HepG2 (cell line): ENCODE measurements around the gene RIPOR3. TPM values are rescaled to one million over a fixed set of nuclear protein-coding genes. Genes with fewer than 3 reads are reported as not detected.

Experiments used
- HNRNPLL ChIP-seq: fragments of 200-400 bp; formaldehyde crosslinking; IDR thresholded peaks from 2 replicates; pipeline ENCODE4 v1.6.1; 2017; ENCODE audit warnings: mild to moderate bottlenecking, low read depth, low read length; ENCODE audit not compliant: poor library complexity, severe bottlenecking
- NRL ChIP-seq: sonication (generic); formaldehyde crosslinking; IDR thresholded peaks from 2 replicates; pipeline ENCODE4 v1.5.0; 2020; ENCODE audit warnings: missing genetic modification reagents, mild to moderate bottlenecking, moderate library complexity, borderline replicate concordance
- ZMYM3 ChIP-seq: sonication (generic); formaldehyde crosslinking; IDR thresholded peaks from 2 replicates; pipeline ENCODE4 v1.5.1; 2020; ENCODE audit warnings: mild to moderate bottlenecking, missing genetic modification reagents
- polyA plus RNA-seq, 8 experiments: library from polyadenylated mRNA; depleted of rRNA in 3 of 8; stranded (reverse) in 7 of 8; unstranded in 1 of 8; fragments of >200 nt; fragmentation: Illumina TruSeq in 4 of 8; extraction: Trizol in 4 of 8; gene quantifications; 2 replicates each; pipeline versions ENCODE4 v1.2.1 to v1.2.3, GENCODE V29; 2011 to 2016; ENCODE audit warnings: low read depth in 4 of 8, missing spikeins in 1 of 8, mixed read lengths in 1 of 8; ENCODE audit not compliant: insufficient read depth in 1 of 8
- total RNA-seq, 5 experiments: library from RNA; depleted of rRNA; stranded (reverse); fragments of >200 nt; fragmentation: Illumina TruSeq; extraction: Trizol; gene quantifications; 2 replicates each; pipeline ENCODE4 v1.2.3, GENCODE V29; 2016; ENCODE audit warnings: low read depth in 1 of 5
- TF ChIP-seq, protein P1 (sequence below): sonication (generic); formaldehyde crosslinking; IDR thresholded peaks from 2 replicates; pipeline ENCODE4 v1.9.0; 2021; ENCODE audit warnings: mild to moderate bottlenecking, missing genetic modification reagents
- TF ChIP-seq, protein P2 (sequence below): sonication (generic); formaldehyde crosslinking; IDR thresholded peaks from 2 replicates; pipeline ENCODE4 v1.5.1; 2020; ENCODE audit warnings: mild to moderate bottlenecking, missing genetic modification reagents, moderate library complexity
- TF ChIP-seq, protein P3 (sequence below), 2 experiments: sonication (generic) in 1 of 2; formaldehyde crosslinking in 1 of 2; IDR thresholded peaks; 2 replicates each; pipeline versions ENCODE4 v1.5.1 to v1.6.1; 2011 to 2020; ENCODE audit warnings: borderline replicate concordance in 1 of 2, low read depth in 1 of 2, low read length in 1 of 2, mild to moderate bottlenecking in 1 of 2, missing genetic modification reagents in 1 of 2, moderate library complexity in 1 of 2
- TF ChIP-seq, protein P4 (sequence below): IDR thresholded peaks from 2 replicates; pipeline ENCODE4 v1.6.1; 2016; ENCODE audit warnings: control low read depth
- TF ChIP-seq, protein P5 (sequence below): sonication (generic); formaldehyde crosslinking; IDR thresholded peaks from 2 replicates; pipeline ENCODE4 v1.4.0; 2020; ENCODE audit warnings: mild to moderate bottlenecking, missing genetic modification reagents

RIPOR3 gene
- total and polyA plus RNA-seq, 2 of the 13 experiments (the other 11 are each of a cell fraction or from before 2014, with no cell fraction given), result 0.18 TPM; not detected in 1

DNA sequence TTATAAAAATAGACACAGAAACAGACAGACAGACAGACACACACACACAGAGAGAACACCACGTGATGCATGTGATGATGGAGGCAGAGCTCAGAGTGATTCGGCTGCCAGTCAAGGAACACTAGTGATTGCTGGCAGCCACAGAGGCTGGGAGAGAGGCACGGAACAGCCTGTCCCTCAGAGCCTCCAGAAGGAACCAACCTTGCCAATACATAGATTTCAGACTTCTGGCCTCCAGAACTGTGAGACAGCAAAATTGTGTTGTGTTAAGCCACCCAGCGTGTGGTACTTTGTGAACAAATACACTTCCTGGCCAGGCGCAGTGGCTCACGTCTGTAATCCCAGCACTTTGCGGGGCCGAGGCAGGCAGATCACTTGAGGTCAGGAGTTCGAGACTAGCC is 30.5 kb upstream of the RIPOR3 start (continued):
- TF ChIP-seq, protein P1, sequence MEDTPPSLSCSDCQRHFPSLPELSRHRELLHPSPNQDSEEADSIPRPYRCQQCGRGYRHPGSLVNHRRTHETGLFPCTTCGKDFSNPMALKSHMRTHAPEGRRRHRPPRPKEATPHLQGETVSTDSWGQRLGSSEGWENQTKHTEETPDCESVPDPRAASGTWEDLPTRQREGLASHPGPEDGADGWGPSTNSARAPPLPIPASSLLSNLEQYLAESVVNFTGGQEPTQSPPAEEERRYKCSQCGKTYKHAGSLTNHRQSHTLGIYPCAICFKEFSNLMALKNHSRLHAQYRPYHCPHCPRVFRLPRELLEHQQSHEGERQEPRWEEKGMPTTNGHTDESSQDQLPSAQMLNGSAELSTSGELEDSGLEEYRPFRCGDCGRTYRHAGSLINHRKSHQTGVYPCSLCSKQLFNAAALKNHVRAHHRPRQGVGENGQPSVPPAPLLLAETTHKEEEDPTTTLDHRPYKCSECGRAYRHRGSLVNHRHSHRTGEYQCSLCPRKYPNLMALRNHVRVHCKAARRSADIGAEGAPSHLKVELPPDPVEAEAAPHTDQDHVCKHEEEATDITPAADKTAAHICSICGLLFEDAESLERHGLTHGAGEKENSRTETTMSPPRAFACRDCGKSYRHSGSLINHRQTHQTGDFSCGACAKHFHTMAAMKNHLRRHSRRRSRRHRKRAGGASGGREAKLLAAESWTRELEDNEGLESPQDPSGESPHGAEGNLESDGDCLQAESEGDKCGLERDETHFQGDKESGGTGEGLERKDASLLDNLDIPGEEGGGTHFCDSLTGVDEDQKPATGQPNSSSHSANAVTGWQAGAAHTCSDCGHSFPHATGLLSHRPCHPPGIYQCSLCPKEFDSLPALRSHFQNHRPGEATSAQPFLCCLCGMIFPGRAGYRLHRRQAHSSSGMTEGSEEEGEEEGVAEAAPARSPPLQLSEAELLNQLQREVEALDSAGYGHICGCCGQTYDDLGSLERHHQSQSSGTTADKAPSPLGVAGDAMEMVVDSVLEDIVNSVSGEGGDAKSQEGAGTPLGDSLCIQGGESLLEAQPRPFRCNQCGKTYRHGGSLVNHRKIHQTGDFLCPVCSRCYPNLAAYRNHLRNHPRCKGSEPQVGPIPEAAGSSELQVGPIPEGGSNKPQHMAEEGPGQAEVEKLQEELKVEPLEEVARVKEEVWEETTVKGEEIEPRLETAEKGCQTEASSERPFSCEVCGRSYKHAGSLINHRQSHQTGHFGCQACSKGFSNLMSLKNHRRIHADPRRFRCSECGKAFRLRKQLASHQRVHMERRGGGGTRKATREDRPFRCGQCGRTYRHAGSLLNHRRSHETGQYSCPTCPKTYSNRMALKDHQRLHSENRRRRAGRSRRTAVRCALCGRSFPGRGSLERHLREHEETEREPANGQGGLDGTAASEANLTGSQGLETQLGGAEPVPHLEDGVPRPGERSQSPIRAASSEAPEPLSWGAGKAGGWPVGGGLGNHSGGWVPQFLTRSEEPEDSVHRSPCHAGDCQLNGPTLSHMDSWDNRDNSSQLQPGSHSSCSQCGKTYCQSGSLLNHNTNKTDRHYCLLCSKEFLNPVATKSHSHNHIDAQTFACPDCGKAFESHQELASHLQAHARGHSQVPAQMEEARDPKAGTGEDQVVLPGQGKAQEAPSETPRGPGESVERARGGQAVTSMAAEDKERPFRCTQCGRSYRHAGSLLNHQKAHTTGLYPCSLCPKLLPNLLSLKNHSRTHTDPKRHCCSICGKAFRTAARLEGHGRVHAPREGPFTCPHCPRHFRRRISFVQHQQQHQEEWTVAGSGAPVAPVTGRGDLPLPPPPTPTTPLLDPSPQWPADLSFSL, result peak; percentile 46; the same call in 1 of the 2 replicates
- TF ChIP-seq NRL (CRISPR knock-in tag) (0 out of 2 replicates have a peak, but pooled peaks have one; percentile 28), HNRNPLL (no peak), ZMYM3 (CRISPR knock-in tag) (peak; percentile 46; the same call in 1 of the 2 replicates)
- TF ChIP-seq, protein P2, sequence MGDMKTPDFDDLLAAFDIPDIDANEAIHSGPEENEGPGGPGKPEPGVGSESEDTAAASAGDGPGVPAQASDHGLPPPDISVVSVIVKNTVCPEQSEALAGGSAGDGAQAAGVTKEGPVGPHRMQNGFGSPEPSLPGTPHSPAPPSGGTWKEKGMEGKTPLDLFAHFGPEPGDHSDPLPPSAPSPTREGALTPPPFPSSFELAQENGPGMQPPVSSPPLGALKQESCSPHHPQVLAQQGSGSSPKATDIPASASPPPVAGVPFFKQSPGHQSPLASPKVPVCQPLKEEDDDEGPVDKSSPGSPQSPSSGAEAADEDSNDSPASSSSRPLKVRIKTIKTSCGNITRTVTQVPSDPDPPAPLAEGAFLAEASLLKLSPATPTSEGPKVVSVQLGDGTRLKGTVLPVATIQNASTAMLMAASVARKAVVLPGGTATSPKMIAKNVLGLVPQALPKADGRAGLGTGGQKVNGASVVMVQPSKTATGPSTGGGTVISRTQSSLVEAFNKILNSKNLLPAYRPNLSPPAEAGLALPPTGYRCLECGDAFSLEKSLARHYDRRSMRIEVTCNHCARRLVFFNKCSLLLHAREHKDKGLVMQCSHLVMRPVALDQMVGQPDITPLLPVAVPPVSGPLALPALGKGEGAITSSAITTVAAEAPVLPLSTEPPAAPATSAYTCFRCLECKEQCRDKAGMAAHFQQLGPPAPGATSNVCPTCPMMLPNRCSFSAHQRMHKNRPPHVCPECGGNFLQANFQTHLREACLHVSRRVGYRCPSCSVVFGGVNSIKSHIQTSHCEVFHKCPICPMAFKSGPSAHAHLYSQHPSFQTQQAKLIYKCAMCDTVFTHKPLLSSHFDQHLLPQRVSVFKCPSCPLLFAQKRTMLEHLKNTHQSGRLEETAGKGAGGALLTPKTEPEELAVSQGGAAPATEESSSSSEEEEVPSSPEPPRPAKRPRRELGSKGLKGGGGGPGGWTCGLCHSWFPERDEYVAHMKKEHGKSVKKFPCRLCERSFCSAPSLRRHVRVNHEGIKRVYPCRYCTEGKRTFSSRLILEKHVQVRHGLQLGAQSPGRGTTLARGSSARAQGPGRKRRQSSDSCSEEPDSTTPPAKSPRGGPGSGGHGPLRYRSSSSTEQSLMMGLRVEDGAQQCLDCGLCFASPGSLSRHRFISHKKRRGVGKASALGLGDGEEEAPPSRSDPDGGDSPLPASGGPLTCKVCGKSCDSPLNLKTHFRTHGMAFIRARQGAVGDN (CRISPR knock-in tag), result peak; percentile 37; the same call in 1 of the 2 replicates
- TF ChIP-seq, protein P3, sequence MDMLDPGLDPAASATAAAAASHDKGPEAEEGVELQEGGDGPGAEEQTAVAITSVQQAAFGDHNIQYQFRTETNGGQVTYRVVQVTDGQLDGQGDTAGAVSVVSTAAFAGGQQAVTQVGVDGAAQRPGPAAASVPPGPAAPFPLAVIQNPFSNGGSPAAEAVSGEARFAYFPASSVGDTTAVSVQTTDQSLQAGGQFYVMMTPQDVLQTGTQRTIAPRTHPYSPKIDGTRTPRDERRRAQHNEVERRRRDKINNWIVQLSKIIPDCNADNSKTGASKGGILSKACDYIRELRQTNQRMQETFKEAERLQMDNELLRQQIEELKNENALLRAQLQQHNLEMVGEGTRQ (IDR thresholded peaks at IDR 0.05; ENCODE audit: low read depth, low read length), result peak; percentile 72
- TF ChIP-seq, protein P3 (CRISPR knock-in tag; IDR thresholded peaks at IDR 0.05; ENCODE audit: borderline replicate concordance), result no peak
- TF ChIP-seq, protein P4, sequence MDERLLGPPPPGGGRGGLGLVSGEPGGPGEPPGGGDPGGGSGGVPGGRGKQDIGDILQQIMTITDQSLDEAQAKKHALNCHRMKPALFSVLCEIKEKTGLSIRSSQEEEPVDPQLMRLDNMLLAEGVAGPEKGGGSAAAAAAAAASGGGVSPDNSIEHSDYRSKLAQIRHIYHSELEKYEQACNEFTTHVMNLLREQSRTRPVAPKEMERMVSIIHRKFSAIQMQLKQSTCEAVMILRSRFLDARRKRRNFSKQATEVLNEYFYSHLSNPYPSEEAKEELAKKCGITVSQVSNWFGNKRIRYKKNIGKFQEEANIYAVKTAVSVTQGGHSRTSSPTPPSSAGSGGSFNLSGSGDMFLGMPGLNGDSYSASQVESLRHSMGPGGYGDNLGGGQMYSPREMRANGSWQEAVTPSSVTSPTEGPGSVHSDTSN, result 0 out of 2 replicates have a peak, but pooled peaks have one; percentile 24
- TF ChIP-seq, protein P5, sequence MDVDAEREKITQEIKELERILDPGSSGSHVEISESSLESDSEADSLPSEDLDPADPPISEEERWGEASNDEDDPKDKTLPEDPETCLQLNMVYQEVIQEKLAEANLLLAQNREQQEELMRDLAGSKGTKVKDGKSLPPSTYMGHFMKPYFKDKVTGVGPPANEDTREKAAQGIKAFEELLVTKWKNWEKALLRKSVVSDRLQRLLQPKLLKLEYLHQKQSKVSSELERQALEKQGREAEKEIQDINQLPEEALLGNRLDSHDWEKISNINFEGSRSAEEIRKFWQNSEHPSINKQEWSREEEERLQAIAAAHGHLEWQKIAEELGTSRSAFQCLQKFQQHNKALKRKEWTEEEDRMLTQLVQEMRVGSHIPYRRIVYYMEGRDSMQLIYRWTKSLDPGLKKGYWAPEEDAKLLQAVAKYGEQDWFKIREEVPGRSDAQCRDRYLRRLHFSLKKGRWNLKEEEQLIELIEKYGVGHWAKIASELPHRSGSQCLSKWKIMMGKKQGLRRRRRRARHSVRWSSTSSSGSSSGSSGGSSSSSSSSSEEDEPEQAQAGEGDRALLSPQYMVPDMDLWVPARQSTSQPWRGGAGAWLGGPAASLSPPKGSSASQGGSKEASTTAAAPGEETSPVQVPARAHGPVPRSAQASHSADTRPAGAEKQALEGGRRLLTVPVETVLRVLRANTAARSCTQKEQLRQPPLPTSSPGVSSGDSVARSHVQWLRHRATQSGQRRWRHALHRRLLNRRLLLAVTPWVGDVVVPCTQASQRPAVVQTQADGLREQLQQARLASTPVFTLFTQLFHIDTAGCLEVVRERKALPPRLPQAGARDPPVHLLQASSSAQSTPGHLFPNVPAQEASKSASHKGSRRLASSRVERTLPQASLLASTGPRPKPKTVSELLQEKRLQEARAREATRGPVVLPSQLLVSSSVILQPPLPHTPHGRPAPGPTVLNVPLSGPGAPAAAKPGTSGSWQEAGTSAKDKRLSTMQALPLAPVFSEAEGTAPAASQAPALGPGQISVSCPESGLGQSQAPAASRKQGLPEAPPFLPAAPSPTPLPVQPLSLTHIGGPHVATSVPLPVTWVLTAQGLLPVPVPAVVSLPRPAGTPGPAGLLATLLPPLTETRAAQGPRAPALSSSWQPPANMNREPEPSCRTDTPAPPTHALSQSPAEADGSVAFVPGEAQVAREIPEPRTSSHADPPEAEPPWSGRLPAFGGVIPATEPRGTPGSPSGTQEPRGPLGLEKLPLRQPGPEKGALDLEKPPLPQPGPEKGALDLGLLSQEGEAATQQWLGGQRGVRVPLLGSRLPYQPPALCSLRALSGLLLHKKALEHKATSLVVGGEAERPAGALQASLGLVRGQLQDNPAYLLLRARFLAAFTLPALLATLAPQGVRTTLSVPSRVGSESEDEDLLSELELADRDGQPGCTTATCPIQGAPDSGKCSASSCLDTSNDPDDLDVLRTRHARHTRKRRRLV (CRISPR knock-in tag), result no peak
